Measurements from ENCODE around the gene ATP2C2. TPM values are rescaled to one million over a fixed set of nuclear protein-coding genes. Genes with fewer than 3 reads are reported as not detected.

ATP2C2 gene
- total RNA-seq, 6 donors from 2014 or later: 36.6 to 153 (median 61.5) TPM

DNA sequence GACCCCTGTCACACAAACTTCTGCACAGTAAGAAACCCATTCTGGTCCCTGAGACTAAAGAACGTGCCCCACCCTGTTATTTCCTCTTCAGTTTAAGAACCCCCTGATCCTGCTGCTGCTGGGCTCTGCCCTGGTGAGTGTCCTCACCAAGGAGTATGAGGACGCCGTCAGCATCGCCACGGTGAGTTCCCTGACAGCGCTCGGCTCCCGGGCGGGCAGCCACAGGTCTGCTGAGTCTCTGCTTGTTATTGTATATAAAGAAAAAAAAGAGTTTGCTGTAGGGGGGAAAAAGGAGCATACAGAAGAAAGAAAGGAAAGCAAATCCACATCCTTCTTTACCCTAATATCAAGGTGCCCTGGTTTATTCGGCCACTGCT is 40.0 kb downstream of the ATP2C2 start:
- H3K27ac ChIP-seq: no peak overlapping the region
- H3K9me3 ChIP-seq: no peaks in the 10 kb centered on the region
- no peak for TF ChIP-seq POLR2A (IDR thresholded peaks at IDR 0.05)
- no peak for TF ChIP-seq POLR2AphosphoS5 (IDR thresholded peaks at IDR 0.05)
- TF ChIP-seq EP300 (IDR thresholded peaks at IDR 0.05): no peak
- TF ChIP-seq, protein P1, sequence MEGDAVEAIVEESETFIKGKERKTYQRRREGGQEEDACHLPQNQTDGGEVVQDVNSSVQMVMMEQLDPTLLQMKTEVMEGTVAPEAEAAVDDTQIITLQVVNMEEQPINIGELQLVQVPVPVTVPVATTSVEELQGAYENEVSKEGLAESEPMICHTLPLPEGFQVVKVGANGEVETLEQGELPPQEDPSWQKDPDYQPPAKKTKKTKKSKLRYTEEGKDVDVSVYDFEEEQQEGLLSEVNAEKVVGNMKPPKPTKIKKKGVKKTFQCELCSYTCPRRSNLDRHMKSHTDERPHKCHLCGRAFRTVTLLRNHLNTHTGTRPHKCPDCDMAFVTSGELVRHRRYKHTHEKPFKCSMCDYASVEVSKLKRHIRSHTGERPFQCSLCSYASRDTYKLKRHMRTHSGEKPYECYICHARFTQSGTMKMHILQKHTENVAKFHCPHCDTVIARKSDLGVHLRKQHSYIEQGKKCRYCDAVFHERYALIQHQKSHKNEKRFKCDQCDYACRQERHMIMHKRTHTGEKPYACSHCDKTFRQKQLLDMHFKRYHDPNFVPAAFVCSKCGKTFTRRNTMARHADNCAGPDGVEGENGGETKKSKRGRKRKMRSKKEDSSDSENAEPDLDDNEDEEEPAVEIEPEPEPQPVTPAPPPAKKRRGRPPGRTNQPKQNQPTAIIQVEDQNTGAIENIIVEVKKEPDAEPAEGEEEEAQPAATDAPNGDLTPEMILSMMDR (IDR thresholded peaks at IDR 0.05): no peak
- no peak for DNase-seq
- H3K27me3 ChIP-seq: no peaks in the 10 kb centered on the region
- ATAC-seq (ENCODE audit: low FRiP score in 2 of 2): no peak
- peaks cover 0 to 8% (median 3%) of the 10 kb centered on the region in 4 donors for H3K36me3 ChIP-seq
- no peaks in the 10 kb centered on the region for H3K4me1 ChIP-seq
- 73 to 79% methylated on average over 10 of the region's 10 CpGs for WGBS, 2 donors
- no peak overlapping the region for H3K4me3 ChIP-seq

DNA sequence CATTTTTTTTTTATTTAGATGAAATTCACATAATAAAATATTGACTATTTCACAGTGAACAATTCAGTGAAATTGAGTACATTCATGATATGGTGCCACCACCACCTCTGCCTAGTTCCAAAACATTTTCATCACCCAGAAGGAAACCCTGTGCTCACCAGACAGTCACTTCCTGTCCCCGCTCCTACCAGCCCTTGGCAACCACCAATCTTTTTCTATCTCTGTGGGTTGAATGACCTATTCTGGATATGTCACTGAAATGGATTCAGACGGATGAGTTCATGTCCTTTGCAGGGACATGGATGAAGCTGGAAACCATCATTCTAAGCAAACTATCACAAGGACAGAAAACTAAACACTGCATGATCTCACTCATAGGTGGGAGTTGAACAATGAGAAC is 40.5 kb downstream of the ATP2C2 start:
- Histone ChIP-seq H3K27me3 (no peaks in the 10 kb centered on the region), H3K4me3 (no peak overlapping the region), H3K9me3 (no peaks in the 10 kb centered on the region), H3K27ac (no peak overlapping the region), H3K36me3 (peaks cover 0 to 11% (median 3%) of the 10 kb centered on the region in 4 donors), H3K4me1 (no peaks in the 10 kb centered on the region)
- ATAC-seq (ENCODE audit: low FRiP score in 2 of 2) (no peak), DNase-seq (no peak)
- WGBS, 2 donors: 50 to 62% methylated on average over 2 of the region's 2 CpGs
- TF ChIP-seq POLR2AphosphoS5 (IDR thresholded peaks at IDR 0.05) (no peak), EP300 (IDR thresholded peaks at IDR 0.05) (no peak), POLR2A (IDR thresholded peaks at IDR 0.05) (no peak)
- TF ChIP-seq, protein P1 (IDR thresholded peaks at IDR 0.05): no peak

DNA sequence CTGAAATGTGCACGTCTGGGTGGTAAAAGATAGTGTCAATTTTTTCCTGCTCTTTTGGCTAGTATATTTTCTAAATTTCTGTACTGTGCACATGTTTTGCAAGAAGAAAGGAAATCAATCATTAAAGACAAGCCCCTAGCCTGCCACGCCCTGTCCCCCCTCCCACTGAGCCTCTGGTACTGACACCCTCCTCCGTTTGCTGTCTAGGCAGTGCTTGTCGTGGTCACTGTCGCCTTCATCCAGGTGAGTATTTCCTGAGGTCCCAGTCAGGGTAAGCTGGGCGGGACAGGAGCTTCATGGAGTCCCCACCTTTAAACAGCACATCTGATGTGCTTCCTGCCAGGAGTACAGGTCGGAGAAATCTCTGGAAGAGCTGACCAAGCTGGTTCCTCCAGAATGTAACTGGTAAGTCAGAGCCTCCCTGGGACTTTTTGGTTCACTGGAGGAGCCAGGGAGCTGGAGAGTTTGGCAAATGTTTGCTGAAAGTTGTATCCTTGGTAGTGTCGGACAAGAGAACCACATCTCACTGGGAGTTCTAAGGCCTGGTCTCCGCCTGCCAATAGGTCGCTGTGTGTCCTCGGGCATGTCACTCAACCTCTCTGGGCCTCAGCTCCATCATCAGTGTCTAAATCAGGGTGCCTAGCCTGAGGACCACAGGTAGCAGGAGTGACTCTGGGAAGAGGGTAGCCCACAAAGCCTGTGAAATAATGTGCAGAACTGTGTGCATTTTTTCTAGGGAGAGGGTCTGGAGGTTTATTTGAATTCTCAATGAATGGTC is 42.2 kb downstream of the ATP2C2 start:
- Histone ChIP-seq H3K36me3 (peaks cover 0 to 6% (median under 1%) of the 10 kb centered on the region in 4 donors), H3K4me1 (no peaks in the 10 kb centered on the region), H3K27me3 (no peaks in the 10 kb centered on the region), H3K4me3 (no peak overlapping the region), H3K27ac (no peak overlapping the region), H3K9me3 (no peaks in the 10 kb centered on the region)
- 76 to 82% methylated on average over 8 to 11 of the region's 11 CpGs for WGBS, 2 donors
- ATAC-seq (ENCODE audit: low FRiP score in 2 of 2) (no peak), DNase-seq (no peak)
- TF ChIP-seq, protein P1 (IDR thresholded peaks at IDR 0.05): no peak
- TF ChIP-seq POLR2A (IDR thresholded peaks at IDR 0.05): no peak
- TF ChIP-seq POLR2AphosphoS5 (IDR thresholded peaks at IDR 0.05): no peak
- TF ChIP-seq EP300 (IDR thresholded peaks at IDR 0.05): no peak

DNA sequence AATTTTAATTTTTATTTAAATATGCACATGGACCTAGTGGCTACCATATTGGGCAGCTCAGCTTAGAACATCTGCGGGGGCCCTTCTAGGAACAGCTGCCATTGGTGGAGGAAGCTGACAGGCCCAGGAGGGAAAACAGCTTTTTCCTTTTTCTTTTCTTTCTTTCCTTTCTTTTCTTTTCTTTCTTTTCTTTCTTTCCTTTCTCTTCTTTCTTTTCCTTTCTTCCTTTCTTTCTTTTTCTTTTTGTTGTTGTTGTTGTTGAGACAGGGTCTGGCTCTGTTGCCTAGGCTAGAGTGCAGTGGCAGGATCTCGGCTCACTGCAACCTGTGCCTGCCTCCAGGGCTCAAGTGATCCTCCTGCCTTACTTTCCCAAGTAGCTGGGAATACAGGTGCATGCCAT is 43.4 kb downstream of the ATP2C2 start:
- TF ChIP-seq POLR2AphosphoS5 (IDR thresholded peaks at IDR 0.05) (no peak), EP300 (IDR thresholded peaks at IDR 0.05) (no peak), POLR2A (IDR thresholded peaks at IDR 0.05) (no peak)
- TF ChIP-seq, protein P1 (IDR thresholded peaks at IDR 0.05): no peak
- ATAC-seq (ENCODE audit: low FRiP score in 2 of 2) (no peak), DNase-seq (no peak)
- H3K4me1 ChIP-seq: no peaks in the 10 kb centered on the region
- no peaks in the 10 kb centered on the region for H3K27me3 ChIP-seq
- H3K36me3 ChIP-seq: peaks cover 0 to 6% (median 0%) of the 10 kb centered on the region in 4 donors
- no peaks in the 10 kb centered on the region for H3K9me3 ChIP-seq
- 91 to 99% methylated on average over 2 of the region's 2 CpGs for WGBS, 2 donors
- no peak overlapping the region for H3K4me3 ChIP-seq
- H3K27ac ChIP-seq: no peak overlapping the region

DNA sequence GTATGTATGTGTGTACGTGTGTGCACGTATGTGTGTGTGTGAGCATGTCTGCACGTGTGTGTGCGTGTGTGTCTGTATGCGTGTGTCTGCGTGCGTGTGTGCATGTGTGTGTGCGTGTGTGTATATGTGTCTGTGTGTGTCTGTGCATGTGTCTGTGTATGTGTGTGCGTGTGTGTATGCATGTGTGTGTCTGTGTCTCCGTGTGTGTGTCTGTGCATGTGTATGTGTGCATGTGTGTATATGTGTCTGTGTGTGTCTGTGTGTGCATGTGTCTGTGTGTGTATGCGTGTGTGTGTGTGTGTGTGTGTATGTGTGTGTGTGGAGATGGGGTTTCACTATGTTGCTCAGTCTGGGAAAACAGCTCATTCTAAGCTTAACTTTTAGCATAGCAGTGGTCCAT is 43.9 kb downstream of the ATP2C2 start:
- no peak overlapping the region for H3K27ac ChIP-seq
- DNase-seq (no peak), ATAC-seq (ENCODE audit: low FRiP score in 2 of 2) (no peak)
- peaks cover 0 to 6% (median 0%) of the 10 kb centered on the region in 4 donors for H3K36me3 ChIP-seq
- no peaks in the 10 kb centered on the region for H3K27me3 ChIP-seq
- H3K4me3 ChIP-seq: no peak overlapping the region
- 85 to 87% methylated on average over 11 of the region's 11 CpGs for WGBS, 2 donors
- TF ChIP-seq POLR2A (IDR thresholded peaks at IDR 0.05) (no peak), POLR2AphosphoS5 (IDR thresholded peaks at IDR 0.05) (no peak), EP300 (IDR thresholded peaks at IDR 0.05) (no peak)
- TF ChIP-seq, protein P1 (IDR thresholded peaks at IDR 0.05): no peak
- H3K9me3 ChIP-seq: no peaks in the 10 kb centered on the region
- H3K4me1 ChIP-seq: no peaks in the 10 kb centered on the region
